BLaER1 (cell line): ENCODE results near the gene TJP3.

Experiments
- H3K27ac ChIP-seq: shearing (Covaris generic); formaldehyde crosslinking; 2 replicates; pipeline ENCODE4 v1.8.1; 2022
- H3K27me3 ChIP-seq: shearing (Covaris generic); formaldehyde crosslinking; 2 replicates; pipeline ENCODE4 v1.8.1; 2022
- H3K36me3 ChIP-seq: shearing (Covaris generic); formaldehyde crosslinking; 2 replicates; pipeline ENCODE4 v1.8.1; 2022
- H3K4me1 ChIP-seq: shearing (Covaris generic); formaldehyde crosslinking; 2 replicates; pipeline ENCODE4 v1.8.1; 2022
- H3K4me2 ChIP-seq: shearing (Covaris generic); formaldehyde crosslinking; 2 replicates; pipeline ENCODE4 v1.8.1; 2022
- H3K4me3 ChIP-seq: shearing (Covaris generic); formaldehyde crosslinking; 2 replicates; pipeline ENCODE4 v1.8.1; 2022
- H3K9ac ChIP-seq: shearing (Covaris generic); formaldehyde crosslinking; 2 replicates; pipeline ENCODE4 v1.8.1; 2022
- H3K9me3 ChIP-seq: shearing (Covaris generic); formaldehyde crosslinking; 2 replicates; pipeline ENCODE4 v1.8.1; 2022
- H4K20me1 ChIP-seq: shearing (Covaris generic); formaldehyde crosslinking; 2 replicates; pipeline ENCODE4 v1.8.1; 2022
- Cebpa-rat ChIP-seq: shearing (Covaris generic); IDR thresholded peaks from 2 replicates; pipeline ENCODE4 v1.8.1; 2022

Gene TJP3

DNA sequence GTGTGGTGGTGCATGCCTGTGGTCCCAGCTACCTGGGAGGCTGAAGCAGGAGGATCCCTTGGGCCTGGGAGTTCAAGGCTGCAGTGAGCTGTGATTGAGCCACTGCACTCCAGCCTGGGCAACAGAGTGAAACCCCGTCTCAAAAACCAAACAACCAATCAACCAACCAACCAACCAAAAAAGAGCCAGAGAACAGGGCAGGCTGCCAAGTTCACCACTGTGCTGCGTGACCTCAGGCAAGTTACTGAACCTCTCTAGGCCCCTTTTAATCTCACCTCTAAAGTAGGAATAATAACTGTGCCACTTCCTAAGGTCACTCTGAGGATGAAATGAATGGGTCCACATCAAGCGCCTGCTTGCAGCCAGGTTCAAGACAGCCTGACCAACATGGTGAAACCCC, 16.9 kb downstream of the TJP3 start:
- H3K9me3 ChIP-seq, result no peaks in the 10 kb centered on the region
- peaks cover 35% of the 10 kb centered on the region for H3K4me1 ChIP-seq
- H3K27me3 ChIP-seq, result peaks cover 29% of the 10 kb centered on the region
- TF ChIP-seq Cebpa-rat, result no peak
- no peak overlapping the region for H3K27ac ChIP-seq
- no peaks in the 10 kb centered on the region for H4K20me1 ChIP-seq
- no peaks in the 10 kb centered on the region for H3K36me3 ChIP-seq
- H3K4me2 ChIP-seq, result 0 out of 2 replicates have a peak overlapping the region, but pooled peaks have one; percentile 1
- no peak overlapping the region for H3K4me3 ChIP-seq
- no peak overlapping the region for H3K9ac ChIP-seq

DNA sequence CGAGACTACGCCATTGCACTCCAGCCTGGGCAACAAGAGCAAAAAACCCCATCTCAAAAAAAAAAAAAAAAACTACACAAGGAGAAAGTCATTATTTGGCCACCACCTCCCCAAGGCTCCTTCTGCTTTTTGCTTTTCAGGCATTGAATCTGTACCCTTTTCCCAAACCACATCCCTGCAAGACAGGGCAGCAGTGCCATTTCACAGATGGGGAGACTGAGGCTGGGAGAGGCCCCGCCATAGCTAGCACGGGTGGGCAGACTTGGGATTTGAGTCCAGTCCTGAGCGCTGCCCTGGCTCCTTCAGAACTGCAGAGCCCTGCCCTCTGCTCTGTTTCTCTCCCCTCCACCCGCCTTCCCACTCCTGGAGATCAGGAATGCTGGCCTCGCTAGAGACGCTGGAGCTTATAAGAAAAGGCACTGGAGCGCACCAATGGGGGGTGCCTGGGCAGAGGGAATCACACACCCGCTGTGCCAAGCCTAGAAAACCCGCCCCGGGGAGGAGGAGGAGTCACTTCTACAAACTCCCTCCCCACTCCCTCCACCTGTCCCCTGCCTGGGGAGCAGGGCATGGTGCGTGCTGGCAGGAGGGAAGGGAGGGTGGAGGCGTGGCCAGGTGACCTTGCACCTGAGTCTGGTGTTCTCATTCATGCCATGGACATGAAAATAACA, 17.6 kb downstream of the TJP3 start:
- Histone ChIP-seq H4K20me1 (no peaks in the 10 kb centered on the region), H3K4me2 (no peak overlapping the region), H3K4me1 (peaks cover 31% of the 10 kb centered on the region), H3K9me3 (no peaks in the 10 kb centered on the region), H3K27me3 (peaks cover 26% of the 10 kb centered on the region), H3K27ac (no peak overlapping the region), H3K9ac (no peak overlapping the region), H3K36me3 (no peaks in the 10 kb centered on the region), H3K4me3 (no peak overlapping the region)
- no peak for TF ChIP-seq Cebpa-rat

DNA sequence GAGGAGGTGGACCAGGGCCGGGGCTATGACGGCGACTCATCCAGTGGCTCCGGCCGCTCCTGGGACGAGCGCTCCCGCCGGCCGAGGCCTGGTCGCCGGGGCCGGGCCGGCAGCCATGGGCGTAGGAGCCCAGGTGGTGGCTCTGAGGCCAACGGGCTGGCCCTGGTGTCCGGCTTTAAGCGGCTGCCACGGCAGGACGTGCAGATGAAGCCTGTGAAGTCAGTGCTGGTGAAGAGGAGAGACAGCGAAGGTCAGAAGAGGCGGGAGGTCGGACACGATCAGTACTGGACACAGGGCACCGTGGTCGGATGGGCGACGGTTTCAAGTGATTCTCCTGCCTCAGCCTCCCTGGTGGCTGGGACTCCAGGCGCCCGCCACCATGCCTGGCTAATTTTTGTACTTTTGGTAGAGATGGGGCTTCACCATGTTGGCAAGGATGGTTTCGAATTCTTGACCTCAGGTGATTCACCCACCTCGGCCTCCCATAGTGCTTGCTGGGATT, 22.3 kb downstream of the TJP3 start:
- no peak overlapping the region for H3K4me2 ChIP-seq
- TF ChIP-seq Cebpa-rat, result no peak
- H3K4me3 ChIP-seq, result no peak overlapping the region
- no peaks in the 10 kb centered on the region for H3K36me3 ChIP-seq
- H3K4me1 ChIP-seq, result peaks cover 7% of the 10 kb centered on the region; the same call in 1 of the 2 replicates
- H3K9ac ChIP-seq, result no peak overlapping the region
- no peak overlapping the region for H3K27ac ChIP-seq
- H4K20me1 ChIP-seq, result no peaks in the 10 kb centered on the region
- H3K9me3 ChIP-seq, result no peaks in the 10 kb centered on the region
- no peaks in the 10 kb centered on the region for H3K27me3 ChIP-seq

DNA sequence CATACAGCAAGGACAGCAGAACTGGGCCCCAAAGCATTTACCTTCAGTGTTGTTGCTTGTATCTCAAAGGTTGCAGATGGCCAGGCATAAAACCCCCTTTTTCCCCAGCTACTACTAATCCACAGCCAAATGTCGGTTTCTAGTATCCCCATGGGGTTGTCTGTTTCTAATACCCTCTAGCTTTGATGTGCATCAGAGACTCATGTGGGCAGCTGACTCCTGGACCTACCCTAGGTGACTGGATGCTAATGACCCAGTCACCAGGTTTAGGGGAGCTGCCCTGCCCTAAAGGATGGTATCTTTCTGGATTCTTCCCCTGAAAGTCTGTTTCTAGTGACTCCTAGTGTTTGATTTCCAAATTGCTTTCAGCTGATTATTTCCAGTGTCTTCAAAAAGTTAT, 23.9 kb downstream of the TJP3 start:
- Histone ChIP-seq H3K4me1 (peaks cover 7% of the 10 kb centered on the region; the same call in 1 of the 2 replicates), H3K36me3 (no peaks in the 10 kb centered on the region), H3K27me3 (no peaks in the 10 kb centered on the region), H3K4me3 (no peak overlapping the region), H3K9ac (no peak overlapping the region), H3K4me2 (no peak overlapping the region), H4K20me1 (no peaks in the 10 kb centered on the region), H3K27ac (no peak overlapping the region), H3K9me3 (no peaks in the 10 kb centered on the region)
- TF ChIP-seq Cebpa-rat, result no peak

DNA sequence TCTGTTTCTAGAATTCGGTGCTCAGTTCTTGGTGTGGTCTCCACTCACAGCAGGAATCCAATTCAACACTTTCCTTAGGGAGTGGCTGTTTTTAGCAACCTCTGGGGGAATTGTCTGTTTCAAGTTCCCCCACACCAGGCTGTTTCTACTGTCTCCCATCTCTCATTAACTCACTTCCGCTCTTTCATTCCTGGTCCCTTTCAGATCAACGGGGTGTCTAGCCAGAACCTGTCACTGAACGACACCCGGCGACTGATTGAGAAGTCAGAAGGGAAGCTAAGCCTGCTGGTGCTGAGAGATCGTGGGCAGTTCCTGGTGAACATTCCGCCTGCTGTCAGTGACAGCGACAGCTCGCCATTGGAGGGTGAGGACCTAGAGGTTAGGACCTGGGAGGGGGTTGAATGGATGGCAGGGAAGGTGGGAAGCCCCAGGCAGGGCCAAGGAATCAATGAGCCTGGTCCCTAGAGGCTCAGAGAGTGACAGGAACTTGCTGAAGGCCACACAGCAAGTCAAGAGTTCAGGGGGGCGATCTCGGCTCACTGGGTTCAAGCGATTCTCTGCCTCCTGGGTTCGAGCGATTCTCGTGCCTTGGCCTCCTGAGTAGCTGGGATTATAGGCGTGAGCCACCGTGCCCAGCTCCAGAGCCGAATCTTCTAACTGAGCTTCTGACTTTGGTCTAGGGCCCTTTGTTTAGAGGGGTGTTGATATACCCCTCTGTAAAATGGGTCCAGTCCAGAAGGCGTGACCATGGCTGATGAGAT, 25.5 kb downstream of the TJP3 start:
- Histone ChIP-seq H3K9me3 (no peaks in the 10 kb centered on the region), H3K9ac (no peak overlapping the region), H4K20me1 (no peaks in the 10 kb centered on the region), H3K4me2 (no peak overlapping the region), H3K4me3 (no peak overlapping the region), H3K4me1 (peaks cover 7% of the 10 kb centered on the region; the same call in 1 of the 2 replicates), H3K27me3 (no peaks in the 10 kb centered on the region), H3K36me3 (no peaks in the 10 kb centered on the region), H3K27ac (no peak overlapping the region)
- no peak for TF ChIP-seq Cebpa-rat

DNA sequence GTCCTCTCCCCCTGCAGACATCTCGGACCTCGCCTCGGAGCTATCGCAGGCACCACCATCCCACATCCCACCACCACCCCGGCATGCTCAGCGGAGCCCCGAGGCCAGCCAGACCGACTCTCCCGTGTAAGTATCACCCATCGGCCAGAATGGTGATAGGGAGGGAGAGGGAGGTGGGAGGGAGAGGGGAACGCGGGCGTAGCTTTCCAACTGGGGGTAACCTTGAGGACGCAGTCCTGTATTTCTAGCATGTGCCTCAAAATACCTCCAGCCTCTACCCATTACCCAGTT, 26.1 kb downstream of the TJP3 start:
- no peak for TF ChIP-seq Cebpa-rat
- no peaks in the 10 kb centered on the region for H3K9me3 ChIP-seq
- H3K36me3 ChIP-seq, result no peaks in the 10 kb centered on the region
- no peak overlapping the region for H3K4me3 ChIP-seq
- no peak overlapping the region for H3K4me2 ChIP-seq
- H3K9ac ChIP-seq, result no peak overlapping the region
- no peaks in the 10 kb centered on the region for H3K27me3 ChIP-seq
- H3K4me1 ChIP-seq, result peaks cover 7% of the 10 kb centered on the region; the same call in 1 of the 2 replicates
- no peaks in the 10 kb centered on the region for H4K20me1 ChIP-seq
- no peak overlapping the region for H3K27ac ChIP-seq

DNA sequence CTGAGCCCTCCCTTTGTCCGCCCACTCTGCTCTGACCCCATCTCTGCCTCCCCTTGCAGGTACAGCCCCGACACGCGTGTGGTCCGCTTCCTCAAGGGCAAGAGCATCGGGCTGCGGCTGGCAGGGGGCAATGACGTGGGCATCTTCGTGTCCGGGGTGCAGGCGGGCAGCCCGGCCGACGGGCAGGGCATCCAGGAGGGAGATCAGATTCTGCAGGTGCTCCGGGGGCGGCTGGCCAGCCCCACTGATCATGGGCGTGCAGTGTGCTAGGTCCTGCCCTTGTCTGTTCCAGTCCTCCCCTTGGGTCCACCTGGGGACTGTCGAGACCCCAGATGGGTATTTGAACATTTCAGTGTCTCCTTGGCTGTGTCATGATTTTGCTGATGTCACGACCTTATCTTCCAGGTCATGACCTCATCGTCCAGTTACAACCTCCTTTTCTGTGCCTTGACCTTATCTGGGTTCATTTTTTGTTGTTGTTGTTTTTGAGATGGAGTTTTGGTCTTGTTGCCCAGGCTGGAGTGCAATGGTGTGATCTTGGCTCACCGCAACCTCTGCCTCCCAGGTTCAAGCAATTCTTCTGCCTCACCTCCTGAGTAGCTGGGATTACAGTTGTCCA, 28.0 kb downstream of the TJP3 start:
- Histone ChIP-seq H3K27me3 (no peaks in the 10 kb centered on the region), H3K4me3 (no peak overlapping the region), H4K20me1 (no peaks in the 10 kb centered on the region), H3K27ac (no peak overlapping the region), H3K9ac (no peak overlapping the region), H3K9me3 (no peaks in the 10 kb centered on the region), H3K4me2 (no peak overlapping the region), H3K4me1 (peaks cover 7% of the 10 kb centered on the region; the same call in 1 of the 2 replicates), H3K36me3 (no peaks in the 10 kb centered on the region)
- no peak for TF ChIP-seq Cebpa-rat

DNA sequence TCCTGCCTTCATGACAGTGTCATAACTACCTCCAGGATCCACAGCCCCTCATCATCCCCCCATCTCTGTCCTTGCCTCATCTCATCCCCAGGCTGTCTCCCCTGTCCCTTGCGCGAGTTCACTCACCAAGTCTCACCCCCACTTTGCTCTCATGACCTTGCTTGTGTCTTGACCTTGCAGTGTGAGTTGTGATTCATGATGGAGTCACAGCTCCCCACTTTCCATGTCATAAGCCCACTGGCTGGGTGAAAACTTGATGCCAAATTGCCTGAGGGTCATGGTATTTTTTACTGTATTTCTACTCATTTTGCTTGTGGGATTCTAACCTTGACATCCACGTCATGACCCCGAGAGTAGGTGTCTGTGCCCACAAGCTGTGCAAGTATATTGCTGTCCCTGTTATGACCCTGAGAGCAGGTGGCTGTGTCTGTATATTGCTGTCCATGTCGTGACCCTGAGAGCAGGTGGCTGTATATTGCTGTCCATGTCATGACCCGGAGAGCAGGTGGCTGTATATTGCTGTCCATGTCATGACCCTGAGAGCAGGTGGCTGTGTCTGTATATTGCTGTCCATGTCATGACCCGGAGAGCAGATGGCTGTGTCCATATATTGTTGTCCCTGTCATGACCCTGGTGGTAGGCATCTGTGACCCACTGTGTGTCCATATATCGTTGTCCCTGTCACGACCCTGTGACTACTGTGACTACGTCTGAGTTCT, 29.5 kb downstream of the TJP3 start:
- Histone ChIP-seq H3K27ac (no peak overlapping the region), H3K4me1 (peaks cover 7% of the 10 kb centered on the region; the same call in 1 of the 2 replicates), H3K36me3 (no peaks in the 10 kb centered on the region), H3K9me3 (no peaks in the 10 kb centered on the region), H3K27me3 (no peaks in the 10 kb centered on the region), H3K9ac (no peak overlapping the region), H3K4me3 (no peak overlapping the region), H4K20me1 (no peaks in the 10 kb centered on the region), H3K4me2 (no peak overlapping the region)
- TF ChIP-seq Cebpa-rat, result no peak

DNA sequence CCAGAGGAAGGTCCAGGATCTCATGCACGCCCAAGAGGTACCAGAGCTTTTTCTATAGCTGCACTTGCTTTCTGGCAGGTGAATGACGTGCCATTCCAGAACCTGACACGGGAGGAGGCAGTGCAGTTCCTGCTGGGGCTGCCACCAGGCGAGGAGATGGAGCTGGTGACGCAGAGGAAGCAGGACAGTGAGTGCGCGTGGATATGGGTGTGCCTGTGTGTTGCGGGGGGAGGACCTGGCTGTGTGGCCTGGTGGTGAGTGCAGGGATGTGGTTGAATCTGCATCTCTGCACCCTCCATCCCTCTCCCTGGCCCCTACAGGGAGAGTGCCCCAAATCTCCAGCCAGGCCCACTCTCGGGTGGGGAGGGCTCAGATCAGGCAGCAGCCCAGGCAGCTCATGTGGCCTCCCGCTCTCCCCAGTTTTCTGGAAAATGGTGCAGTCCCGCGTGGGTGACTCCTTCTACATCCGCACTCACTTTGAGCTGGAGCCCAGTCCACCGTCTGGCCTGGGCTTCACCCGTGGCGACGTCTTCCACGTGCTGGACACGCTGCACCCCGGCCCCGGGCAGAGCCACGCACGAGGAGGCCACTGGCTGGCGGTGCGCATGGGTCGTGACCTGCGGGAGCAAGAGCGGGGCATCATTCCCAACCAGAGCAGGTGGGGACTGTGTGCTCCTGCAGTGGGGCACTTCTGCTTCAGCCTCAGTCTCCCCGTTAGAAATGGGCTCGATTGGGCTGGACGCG, 30.5 kb downstream of the TJP3 start:
- H3K9ac ChIP-seq, result no peak overlapping the region
- H3K4me3 ChIP-seq, result no peak overlapping the region
- H3K4me2 ChIP-seq, result no peak overlapping the region
- H4K20me1 ChIP-seq, result no peaks in the 10 kb centered on the region
- H3K27ac ChIP-seq, result no peak overlapping the region
- H3K9me3 ChIP-seq, result no peaks in the 10 kb centered on the region
- H3K27me3 ChIP-seq, result no peaks in the 10 kb centered on the region
- peaks cover 2% of the 10 kb centered on the region; the same call in 1 of the 2 replicates for H3K4me1 ChIP-seq
- TF ChIP-seq Cebpa-rat, result no peak
- H3K36me3 ChIP-seq, result no peaks in the 10 kb centered on the region
